GM18499 (cell line): ENCODE results near the gene CALML5.

Experiments used
- ATAC-seq: cut with Tn5 transposase; IDR thresholded peaks from one replicate; pipeline ENCODE4 v1.9.1; 2021; ENCODE audit warnings: moderate number of reproducible peaks; ENCODE audit not compliant: insufficient read depth, unreplicated experiment

Gene CALML5

DNA sequence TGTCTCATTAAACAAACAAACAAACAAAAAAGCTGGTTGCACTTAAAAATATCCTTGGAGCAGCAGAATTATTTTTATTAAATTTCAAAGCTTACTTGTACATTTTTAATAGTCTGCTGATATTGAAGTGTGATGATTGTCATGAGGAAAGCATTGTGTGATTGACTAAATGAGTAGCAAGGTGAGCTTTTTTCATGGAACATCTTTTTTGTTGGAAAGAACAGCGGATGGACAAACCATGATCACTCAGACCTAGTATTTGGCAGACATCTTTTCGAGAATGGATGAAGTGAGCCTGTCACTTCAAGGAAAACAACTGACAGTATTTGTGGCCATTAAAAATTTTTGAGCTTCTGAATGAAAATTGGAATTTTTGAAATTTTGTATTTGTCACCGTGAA, 19.7 kb upstream of the CALML5 start:
- no peak for ATAC-seq

DNA sequence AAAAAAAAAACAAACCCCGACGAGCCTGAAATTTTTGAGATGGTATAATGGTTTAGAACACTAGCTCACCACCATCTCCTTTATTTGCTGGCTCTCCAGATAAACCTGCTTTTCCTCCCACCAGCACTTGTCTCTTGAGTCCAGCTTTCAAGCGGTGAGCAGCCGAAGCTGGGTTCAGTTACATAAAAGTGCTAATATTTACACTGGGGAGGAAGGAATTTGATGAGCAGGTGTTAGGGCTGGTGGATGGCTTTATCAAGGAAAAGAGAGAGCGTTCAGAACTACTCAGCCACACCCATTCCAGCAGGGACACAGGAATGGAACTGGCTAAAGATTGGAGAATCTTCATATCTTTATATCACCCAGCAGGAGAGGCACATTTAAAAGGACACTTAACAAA, 18.8 kb upstream of the CALML5 start:
- no peak for ATAC-seq

DNA sequence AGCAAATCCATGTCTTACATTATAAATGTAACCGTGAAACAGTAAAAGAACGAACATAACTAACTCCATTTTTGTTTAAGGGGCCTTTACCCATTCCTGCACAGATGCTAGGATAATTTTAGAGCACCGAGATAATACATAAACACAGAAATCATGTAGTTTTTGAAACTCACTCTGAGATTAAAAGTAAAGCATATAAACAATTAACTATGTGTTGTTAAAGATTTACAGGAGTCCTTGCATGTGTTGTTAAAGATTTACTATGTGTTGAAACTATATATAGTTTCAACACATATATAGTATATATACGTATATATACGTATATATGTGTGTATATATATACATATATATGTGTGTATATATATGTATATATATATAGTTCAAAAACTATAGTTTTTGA, 18.2 kb upstream of the CALML5 start:
- no peak for ATAC-seq

DNA sequence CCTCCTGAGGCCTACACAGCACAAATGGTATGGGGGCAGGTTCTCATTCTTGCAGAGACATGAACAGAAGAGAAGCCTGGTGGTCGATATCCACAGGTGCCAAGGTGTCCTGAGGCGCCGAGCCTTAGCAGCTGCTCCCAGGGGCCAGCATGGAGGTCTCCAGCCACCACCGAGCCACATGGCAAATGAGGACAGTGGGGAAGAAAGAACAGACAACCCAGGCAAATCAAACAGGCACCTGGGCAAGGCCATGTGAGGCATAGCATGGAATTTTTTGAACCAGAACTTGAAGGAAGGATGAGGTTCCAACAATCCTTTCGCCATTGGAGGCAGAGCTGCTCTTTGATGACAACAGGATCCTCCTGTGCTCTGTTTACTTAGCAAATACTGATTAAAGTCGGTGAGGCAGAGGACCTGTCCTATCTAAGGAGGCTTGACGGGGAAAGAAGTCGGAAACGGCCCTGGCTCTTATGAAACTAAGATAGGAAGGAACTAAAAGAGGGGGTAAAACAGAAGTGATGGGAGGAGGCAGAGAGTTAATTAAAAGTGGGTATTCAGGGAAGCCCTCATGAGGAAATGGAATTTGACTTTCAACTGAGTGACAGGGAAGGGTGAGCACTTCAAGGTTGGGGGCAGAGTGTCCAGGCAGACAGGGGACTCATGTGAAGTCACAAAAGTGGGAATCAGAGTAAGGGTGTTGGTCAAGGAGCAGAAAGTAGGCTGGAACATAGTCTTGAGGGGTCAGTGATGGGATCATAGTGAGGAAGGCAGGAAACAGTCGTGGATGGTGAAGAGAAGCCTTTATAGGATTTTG, 16.8 kb upstream of the CALML5 start:
- no peak for ATAC-seq

DNA sequence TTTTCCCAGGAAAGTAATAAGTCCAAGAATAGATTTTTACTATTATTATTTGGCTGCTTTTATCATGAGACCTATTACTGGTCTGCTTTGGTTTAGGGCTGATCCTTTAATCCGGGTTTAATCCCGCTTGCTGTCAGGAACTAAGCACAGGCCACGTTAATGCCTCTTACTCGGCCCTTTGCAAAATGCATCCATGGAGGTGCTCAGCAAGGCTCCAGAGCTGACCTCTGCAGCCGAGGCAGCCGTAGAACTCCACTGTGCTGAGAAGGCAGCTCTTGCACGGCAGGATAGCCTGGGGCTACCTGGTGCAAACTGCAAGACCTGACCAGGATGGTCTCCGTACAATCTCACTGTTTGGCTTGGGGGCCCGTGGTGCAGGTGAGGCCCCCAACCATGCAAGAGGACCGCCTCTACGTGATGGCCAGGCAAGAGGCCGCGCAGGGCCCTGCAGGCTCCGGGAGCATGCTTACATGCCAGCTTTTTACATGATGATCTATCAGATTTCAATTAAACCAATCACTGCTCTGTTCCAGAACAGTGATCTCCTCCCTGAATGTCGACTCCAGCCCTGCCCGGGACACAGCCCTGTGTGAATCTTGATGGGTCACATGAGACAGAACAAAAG, 15.0 kb upstream of the CALML5 start:
- ATAC-seq: no peak

DNA sequence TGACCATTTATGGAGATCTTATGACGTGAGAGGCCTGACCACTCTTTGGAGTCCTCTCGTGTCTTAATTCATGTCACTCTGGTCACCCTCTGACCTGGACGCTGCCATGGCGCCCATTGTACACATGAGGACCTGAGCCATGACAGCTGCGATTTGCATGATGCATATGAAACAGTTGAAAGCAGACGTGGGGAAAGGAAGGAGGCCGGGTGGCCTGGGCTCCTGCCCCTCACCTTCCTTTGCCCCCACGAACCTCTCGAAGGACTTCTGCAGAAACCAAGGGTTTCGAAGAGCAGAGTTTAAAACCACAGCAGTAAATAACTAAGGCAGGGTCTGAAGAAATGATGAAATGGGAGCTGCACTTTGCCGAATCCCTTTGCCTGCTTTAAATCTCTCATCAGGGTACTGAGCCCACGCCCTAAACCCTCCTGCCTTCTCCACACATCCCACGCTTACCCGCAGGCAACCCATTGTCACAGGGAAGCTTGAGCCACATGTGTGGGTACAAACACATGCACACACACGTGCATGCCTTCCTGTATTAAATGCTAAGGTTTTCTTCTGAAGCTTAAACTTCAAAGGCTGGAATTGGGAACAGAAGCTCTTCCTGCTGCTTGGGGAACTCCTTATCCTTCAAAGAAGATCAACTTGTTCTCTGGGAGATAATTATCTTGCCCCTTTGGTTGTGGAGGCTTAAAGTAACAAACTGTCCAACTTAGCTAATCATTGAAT, 13.7 kb upstream of the CALML5 start:
- ATAC-seq: no peak

DNA sequence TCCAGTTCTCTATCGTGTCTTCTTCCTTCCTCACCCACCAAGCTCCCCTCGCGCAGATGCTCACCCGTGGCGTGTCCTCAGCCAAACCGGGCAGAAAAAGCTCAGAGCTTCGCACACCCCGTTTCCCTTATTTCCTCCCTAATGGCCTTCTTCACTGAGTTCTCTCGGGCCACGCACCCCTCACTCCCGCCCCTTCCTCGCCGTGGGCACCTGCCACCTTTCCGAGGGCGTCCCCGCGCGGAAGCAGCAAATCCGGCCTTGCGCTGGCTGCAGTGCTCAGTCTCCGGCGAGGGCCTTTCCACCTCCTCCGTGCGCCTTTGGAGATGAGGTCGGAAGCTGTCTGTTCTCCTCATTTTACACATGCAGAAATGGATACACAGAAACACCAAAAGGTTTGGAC, 13.0 kb upstream of the CALML5 start:
- ATAC-seq: no peak

DNA sequence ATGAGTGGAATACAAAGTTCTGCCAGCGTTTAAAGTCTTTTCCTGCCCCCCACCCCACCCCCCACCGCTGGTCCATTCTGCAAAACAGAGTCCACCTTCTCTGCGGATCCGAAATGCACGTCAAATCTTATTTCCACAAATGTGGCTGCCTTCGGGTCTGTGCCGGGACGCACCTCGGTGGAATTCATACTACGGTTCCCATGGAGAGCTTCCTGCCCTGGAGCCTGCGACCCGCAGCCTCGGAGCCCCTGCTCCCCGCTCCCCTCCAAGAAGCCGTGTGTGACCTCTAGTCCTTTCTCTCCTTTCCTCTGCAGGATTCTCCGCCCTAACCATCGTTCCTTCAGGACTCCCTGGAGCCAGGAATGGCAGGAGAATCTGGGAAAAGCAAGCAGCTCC, 12.5 kb upstream of the CALML5 start:
- ATAC-seq: no peak

DNA sequence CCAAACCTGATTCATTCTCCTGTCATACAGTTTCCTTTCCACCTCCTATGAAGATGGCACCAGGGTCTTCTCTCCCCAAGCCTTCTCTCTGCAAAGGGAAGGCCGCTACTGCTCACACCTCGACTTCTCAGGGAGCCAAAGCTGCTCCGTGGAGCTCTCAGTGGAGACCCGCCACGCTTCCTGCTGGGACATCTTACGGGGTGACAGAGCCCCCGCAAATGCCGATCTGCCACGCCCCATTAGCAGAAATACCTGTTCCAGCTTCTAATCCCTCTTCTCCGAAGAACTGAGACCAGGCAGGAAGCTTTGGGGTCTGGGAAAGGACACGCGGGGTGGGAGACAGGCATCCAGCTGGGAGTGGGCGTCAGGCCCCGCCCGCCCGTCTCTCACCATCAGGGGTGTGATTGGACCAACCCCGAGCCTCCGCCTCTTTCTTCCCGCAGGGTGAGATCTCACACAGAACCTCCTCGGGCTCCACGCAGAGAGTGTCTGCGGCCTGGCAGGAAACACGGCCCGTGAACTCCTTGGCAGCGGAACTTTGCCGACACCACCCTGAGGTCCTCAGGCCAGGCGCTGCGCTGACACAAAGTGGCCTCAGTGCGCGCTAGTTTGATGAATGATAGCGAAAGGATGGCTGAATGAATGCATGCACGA, 12.0 kb upstream of the CALML5 start:
- ATAC-seq: no peak

DNA sequence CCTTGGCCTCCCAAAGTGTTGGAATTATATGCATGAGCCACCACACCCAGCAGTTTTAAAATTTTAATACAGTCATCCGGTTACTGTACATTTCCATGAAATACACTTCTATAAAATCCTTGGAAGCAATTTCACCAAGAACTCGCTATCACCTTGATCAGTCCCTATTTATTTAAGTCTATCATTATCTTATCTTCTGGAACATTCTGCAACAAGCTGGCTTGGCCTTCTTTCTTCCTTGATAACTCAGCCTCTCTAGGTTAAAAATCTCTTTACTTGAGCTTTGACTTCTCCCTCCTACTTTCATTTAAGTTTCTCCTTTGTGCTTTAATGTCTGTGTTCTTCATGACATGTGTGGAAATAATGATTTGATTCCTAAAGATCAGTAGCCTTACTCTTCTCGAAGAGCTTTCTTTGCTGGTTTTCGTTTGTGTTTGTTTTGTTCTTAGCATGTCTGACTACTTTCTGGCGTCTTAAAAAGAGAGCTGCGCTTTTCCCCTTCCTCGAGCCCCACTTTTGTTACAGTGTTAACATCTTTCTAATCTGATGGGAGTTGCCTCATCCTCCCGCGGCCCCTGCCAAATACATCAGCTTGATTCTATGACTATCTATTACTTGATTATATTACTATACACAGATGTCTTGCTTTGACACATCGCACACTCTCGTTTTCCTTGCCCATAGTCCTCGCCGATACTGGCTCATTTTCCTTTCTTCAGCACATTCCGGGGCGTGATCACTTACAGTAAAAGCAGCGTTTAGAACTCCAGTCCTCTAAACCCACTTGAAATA, 11.1 kb upstream of the CALML5 start:
- ATAC-seq: no peak

DNA sequence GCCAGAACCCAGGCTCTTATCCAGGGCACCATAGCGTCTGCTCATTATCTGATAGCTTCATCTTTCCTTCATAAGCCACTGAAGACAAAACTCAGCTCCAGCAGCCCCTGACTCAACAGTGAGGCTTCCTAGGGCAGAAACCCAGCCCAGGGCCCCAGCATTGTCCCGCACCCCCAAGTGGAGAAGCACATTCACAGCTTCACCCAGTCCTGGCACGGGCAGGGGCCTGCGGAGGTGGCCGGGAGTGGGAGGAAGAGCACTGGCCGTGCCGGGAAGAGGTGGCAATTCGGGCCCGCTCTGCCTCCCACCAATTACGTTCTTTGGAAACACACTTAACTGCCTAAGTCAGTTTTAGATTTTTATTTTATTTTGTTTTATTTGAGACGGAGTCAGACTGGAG, 10.3 kb upstream of the CALML5 start:
- ATAC-seq: no peak

DNA sequence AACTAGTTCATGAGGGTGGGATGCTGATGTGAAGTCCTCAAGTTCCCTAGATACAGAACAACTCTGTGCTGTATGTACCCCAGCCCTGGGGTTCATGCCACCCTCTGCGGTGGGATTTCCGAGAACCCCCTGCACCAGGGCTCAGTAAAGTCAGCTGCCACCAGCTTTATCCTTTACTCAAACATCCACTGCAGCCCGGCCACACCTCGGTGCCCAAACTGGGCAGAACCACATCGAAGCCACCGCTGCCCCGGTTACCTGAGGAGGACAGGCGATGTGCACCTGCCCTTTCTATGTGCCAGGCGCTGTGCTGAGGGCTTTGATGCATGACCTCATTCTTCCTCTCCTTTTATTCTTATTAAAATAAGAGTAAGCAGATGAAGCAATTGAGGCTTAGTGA, 9.9 kb upstream of the CALML5 start:
- no peak for ATAC-seq

DNA sequence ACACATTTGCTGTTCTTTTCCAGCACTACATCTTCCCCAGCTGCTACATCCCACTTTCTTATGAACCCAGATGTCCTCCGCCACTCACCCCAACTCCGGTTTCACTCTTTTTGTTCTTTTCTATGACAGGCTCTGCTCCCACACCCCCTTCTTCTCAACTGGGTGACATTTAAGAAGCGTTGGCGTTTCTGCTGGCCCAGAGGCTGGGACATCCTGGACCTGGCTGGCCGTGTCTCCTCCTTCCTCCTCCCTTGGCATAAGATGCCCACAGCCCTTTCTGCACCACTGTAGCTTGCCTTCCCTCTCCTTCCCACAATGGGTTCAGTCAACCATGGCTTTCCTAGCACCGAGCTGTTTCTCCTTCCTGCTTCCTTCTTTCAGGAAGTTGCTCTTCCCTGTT, 9.4 kb upstream of the CALML5 start:
- no peak for ATAC-seq

DNA sequence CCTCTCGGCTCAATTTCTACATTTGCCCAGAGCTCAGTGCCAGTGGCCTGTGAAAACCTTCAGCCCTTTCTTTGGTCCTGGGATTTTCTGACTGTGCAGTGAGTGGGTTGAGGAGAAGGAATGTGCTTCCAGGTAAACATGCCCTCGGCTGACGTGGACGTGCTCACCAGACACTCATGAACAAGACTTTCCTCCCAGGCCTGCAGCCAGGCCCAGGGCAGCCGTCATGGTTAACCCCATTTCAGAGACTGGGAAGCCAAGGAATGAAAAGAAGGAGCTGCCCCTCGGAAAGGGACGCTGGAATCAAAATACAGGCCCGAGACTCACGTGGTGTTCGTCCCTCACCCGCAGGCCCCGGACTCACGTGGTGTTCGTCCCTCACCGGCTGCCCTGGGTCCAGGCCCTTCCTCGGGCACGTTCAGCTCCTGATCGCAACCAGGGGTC, 8.8 kb upstream of the CALML5 start:
- no peak for ATAC-seq

DNA sequence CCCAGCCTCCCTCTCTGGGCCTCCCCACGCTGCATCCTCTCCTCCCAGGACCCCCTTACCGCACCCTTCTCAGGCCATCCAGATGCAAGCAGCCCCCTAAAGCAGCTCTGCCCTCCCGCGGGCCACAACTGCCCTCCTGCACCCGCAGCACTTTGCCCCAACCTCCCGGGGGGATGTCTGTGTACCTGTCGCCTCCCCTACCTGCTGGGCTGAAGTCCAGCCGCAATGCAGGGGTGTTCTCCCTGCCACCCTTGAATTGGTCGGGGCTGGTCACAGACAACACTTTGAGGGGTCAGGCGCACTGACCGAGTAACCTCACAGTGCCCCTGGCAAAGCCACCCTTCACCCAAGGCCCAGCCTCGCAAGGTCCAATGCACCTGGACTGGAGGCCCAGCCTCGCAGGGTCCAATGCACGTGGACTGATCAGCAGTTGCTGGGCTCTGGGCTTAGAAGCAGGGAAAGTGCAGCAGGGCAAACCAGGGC, 8.3 kb upstream of the CALML5 start:
- ATAC-seq: no peak

DNA sequence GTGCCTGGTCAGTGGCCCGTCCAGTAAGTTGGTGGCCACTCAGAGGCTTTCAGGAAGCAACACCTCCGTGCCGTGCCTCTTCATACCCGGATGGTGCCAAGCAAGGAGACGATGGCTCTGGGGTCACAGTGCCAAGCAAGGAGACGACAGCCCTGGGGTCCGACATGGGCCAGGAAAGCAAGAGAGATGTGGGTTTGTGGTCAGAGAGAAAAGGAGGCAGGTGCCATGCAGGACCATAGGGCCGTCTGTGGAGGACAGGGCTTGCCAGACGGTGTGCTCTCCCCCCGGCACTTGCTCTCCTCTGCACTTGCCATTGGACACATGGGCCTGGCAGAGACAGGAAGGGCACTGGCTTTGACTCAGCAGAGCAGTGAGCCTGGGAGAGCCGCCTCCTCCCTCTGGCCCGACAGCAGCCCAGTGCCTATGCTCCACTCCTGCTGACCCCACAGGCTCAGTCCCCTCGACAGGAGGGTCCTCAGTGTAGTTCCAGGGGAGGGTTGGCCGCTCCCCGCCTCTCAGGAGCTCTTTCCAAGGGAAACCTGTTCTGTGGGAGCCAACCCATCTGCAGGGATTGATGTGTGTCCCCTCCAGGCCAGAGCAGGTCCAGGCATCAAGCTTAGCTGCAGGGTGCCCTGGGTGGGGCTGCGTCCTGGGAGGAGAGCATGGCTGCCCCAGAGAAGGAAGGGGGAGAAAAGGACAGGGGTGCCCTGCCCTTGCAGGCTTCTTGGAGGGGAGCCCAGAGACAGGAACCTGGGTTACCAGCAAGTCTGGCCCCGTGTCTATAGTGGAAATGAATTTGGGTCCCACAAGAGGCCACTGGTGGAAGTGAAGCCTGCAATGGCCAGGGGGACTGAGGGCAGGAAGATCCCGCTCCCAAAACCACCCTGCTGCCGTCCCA, 7.6 kb upstream of the CALML5 start:
- no peak for ATAC-seq

DNA sequence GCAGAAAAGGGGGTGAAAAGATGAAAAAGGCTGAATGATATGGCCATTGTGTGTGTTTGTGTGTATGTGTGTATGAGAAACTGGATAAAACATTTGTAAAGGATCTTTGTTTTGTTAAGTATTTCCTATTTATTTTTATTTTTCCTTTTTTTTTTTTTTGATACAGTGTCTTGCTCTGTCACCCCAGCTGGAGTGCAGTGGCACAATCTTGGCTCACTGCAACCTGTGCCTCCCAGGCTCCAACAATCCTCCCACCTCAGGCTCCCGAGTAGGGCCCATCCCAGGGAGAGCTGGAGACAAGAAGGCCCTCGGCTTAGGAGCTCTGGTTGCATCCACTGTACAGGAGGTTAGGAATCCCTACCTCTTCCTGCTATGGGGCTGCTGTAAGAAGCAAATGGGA, 6.9 kb upstream of the CALML5 start:
- no peak for ATAC-seq

DNA sequence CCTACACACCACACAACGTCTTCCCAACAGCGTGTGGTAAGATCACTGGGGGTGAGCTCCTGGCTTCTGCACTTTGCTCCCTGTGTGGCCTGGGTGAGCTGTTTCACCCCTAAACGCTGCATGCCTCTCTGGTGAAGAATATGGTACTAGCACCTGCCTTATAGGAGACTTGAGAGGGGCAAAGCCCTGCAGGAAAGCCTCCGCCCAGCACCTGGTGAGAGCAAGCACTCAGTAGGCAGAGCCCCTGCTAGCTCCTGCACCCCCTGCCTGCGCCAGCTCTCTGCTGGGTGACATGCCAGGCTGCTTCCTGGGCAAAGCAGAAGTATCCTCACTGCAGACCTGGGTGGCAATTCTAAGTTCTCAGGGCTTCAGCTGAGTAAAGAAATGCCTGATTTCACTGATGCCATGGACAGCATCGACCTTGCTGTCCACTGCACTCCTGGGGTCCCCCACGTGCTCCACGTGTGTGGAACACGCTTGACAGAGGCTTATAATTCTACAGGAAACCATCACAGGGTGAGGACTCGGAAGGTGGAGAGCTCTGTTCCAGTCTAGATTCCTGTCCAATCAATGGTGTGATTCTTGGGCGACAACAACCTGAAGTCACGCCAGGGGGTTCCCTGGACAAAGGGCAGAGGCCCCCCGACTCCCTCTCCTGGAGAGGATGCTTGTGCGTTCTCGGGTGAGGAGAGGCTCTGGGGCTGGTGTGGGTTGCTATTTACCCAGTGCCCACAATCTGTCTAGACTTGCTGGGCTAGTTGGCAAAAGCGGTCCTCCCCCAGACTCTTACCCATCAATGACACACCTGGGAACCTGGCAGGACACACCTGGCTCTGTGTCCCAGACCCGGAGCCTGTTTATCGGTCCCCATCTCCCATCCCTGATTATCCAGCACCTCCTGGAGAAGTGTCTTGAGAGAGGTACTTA, 5.0 kb upstream of the CALML5 start:
- no peak for ATAC-seq
